Calu3 (cell line): ENCODE data around the gene TRIM26. TPM values are rescaled to one million over a fixed set of nuclear protein-coding genes. Genes with fewer than 3 reads are reported as not detected.
"Not testable (repeated sequence)": the region's sequence is repeated elsewhere in the genome, so short reads cannot be mapped to it uniquely, and the experiment has no call there.

Experiments
- BruUV-seq: library from RNA; stranded (reverse); fragments of 400-500 nt; replicated peaks from 2 replicates; lab custom pipeline; 2021; lab: Mats Ljungman, UMichigan
- CTCF ChIA-PET: fragments of 300-600 bp; sonication (Branson Sonifier 250); formaldehyde crosslinking; loops from one replicate; lab custom pipeline; 2022; ENCODE audit warnings: antibody characterized with exemption; lab: Charles Lee
- DNase-seq: peaks from one replicate; pipeline ENCODE4 v3.0.0; 2022
- H3K27ac Mint-ChIP-seq: one replicate; pipeline ENCODE4 v1.8.0; 2022; ENCODE audit warnings: mixed read lengths; ENCODE audit not compliant: unreplicated experiment
- H3K27me3 Mint-ChIP-seq: one replicate; pipeline ENCODE4 v1.8.0; 2022; ENCODE audit warnings: mixed read lengths; ENCODE audit not compliant: unreplicated experiment
- H3K36me3 Mint-ChIP-seq: one replicate; pipeline ENCODE4 v1.8.0; 2022; ENCODE audit warnings: mild to moderate bottlenecking, moderate library complexity, mixed read lengths; ENCODE audit not compliant: insufficient read depth, unreplicated experiment
- H3K4me1 Mint-ChIP-seq: one replicate; pipeline ENCODE4 v1.8.0; 2022; ENCODE audit warnings: mild to moderate bottlenecking, low read depth, mixed read lengths; ENCODE audit not compliant: unreplicated experiment
- H3K4me3 Mint-ChIP-seq: one replicate; pipeline ENCODE4 v1.8.0; 2022; ENCODE audit warnings: mild to moderate bottlenecking, low read depth, moderate library complexity, mixed read lengths; ENCODE audit not compliant: unreplicated experiment
- H3K9me3 Mint-ChIP-seq: one replicate; pipeline ENCODE4 v1.8.0; 2022; ENCODE audit warnings: low read depth, mixed read lengths; ENCODE audit not compliant: unreplicated experiment
- CTCF ChIP-seq: fragments of 200-600 bp; IDR thresholded peaks from one replicate; pipeline ENCODE4 v1.8.0; 2022; ENCODE audit warnings: antibody characterized with exemption; ENCODE audit not compliant: unreplicated experiment
- intact Hi-C: fragments of 100-400 bp; cut with micrococcal nuclease; formaldehyde crosslinking; loops from one replicate; pipeline ENCODE4 v1.10.0; 2022; ENCODE audit not compliant: unreplicated experiment
- total RNA-seq: library from RNA; stranded (reverse); gene quantifications from 2 replicates; pipeline ENCODE4 v1.2.3, GENCODE V29; 2022

TRIM26 gene
- total RNA-seq, 1 experiment from 2014 or later: 89.9 TPM

- H3K36me3 Mint-ChIP-seq: peaks cover 17% of the 10 kb centered on the region
- no peak for TF ChIP-seq CTCF
- intact Hi-C loops: no loop called here
- no peak for DNase-seq
- peaks cover 9% of the 10 kb centered on the region for H3K4me1 Mint-ChIP-seq
- peaks cover 21% of the 10 kb centered on the region for H3K27me3 Mint-ChIP-seq
- no peak overlapping the region for H3K4me3 Mint-ChIP-seq
- H3K9me3 Mint-ChIP-seq: no peaks in the 10 kb centered on the region
- H3K27ac Mint-ChIP-seq: no peak overlapping the region
- CTCF ChIA-PET: interaction anchor here (0.5 kb wide), 1 partner anchor 141 kb away, joined by 4 read pairs; no protein-coding TSS in a partner anchor
- no TSS peak for BruUV-seq
Measured at GRCh38 chr6:30258204-30258603, 45.0 kb upstream of the TRIM26 start.

- DNase-seq, BruUV-seq, intact Hi-C loops, H3K36me3 Mint-ChIP-seq, H3K4me3 Mint-ChIP-seq, H3K27ac Mint-ChIP-seq, CTCF ChIA-PET, H3K4me1 Mint-ChIP-seq, H3K9me3 Mint-ChIP-seq: not testable (repeated sequence)
- peaks cover 54% of the 10 kb centered on the region for H3K27me3 Mint-ChIP-seq
Measured at GRCh38 chr6:30252417-30252816, 39.2 kb upstream of the TRIM26 start.

- no peak for DNase-seq
- peaks cover 54% of the 10 kb centered on the region for H3K27me3 Mint-ChIP-seq
- H3K36me3 Mint-ChIP-seq: no peaks in the 10 kb centered on the region
- no TSS peak for BruUV-seq
- no peak overlapping the region for H3K27ac Mint-ChIP-seq
- CTCF ChIA-PET: no interaction called here
- intact Hi-C loops: no loop called here
- H3K4me1 Mint-ChIP-seq: no peaks in the 10 kb centered on the region
- no peak for TF ChIP-seq CTCF
- no peak overlapping the region for H3K4me3 Mint-ChIP-seq
- H3K9me3 Mint-ChIP-seq: no peaks in the 10 kb centered on the region
Measured at GRCh38 chr6:30244560-30244959, 31.4 kb upstream of the TRIM26 start.

- Mint-ChIP-seq H3K9me3 (no peaks in the 10 kb centered on the region), H3K4me1 (no peaks in the 10 kb centered on the region), H3K4me3 (no peak overlapping the region), H3K36me3 (no peaks in the 10 kb centered on the region), H3K27ac (no peak overlapping the region), H3K27me3 (peaks cover 87% of the 10 kb centered on the region)
- no TSS peak for BruUV-seq
- TF ChIP-seq CTCF: peak; percentile 29
- DNase-seq: peak; percentile 49
- CTCF ChIA-PET: interaction anchor here (0.6 to 1.3 kb wide), 9 partner anchors 10 to 239 kb away, joined by 3 to 9 read pairs (median 4); no protein-coding TSS in a partner anchor
- intact Hi-C loops: loop anchor here (2.0 to 10.0 kb wide), 2 partner anchors 87 to 159 kb away; partner anchors contain the start of gene TRIM39
Measured at GRCh38 chr6:30238178-30238795, 25.1 kb upstream of the TRIM26 start.

- CTCF ChIA-PET: interaction anchor here (0.6 to 0.7 kb wide), 2 partner anchors 17 to 133 kb away, joined by 3 to 6 read pairs; no protein-coding TSS in a partner anchor
- no peaks in the 10 kb centered on the region for H3K36me3 Mint-ChIP-seq
- no peaks in the 10 kb centered on the region for H3K9me3 Mint-ChIP-seq
- TF ChIP-seq CTCF: no peak
- peaks cover 84% of the 10 kb centered on the region for H3K27me3 Mint-ChIP-seq
- no peak overlapping the region for H3K27ac Mint-ChIP-seq
- no peak overlapping the region for H3K4me3 Mint-ChIP-seq
- no peak for DNase-seq
- intact Hi-C loops: loop anchor here (10.0 kb wide), 1 partner anchor 90 kb away; the partner anchor contains the start of gene TRIM39
- no TSS peak for BruUV-seq
- H3K4me1 Mint-ChIP-seq: no peaks in the 10 kb centered on the region
Measured at GRCh38 chr6:30234356-30234755, 21.1 kb upstream of the TRIM26 start.
